HG02763 (cell line): Measurements from ENCODE around the gene PRRT1B.

Source experiments
- ATAC-seq: cut with Tn5 transposase; IDR thresholded peaks from one replicate; pipeline ENCODE4 v1.9.1; 2021; ENCODE audit warnings: mild to moderate bottlenecking, moderate library complexity; ENCODE audit not compliant: unreplicated experiment

PRRT1B gene

GRCh38 chr9:131594906-131595665 is 49.8 kb downstream of the PRRT1B start:
- no peak for ATAC-seq

GRCh38 chr9:131595696-131596429 is 50.5 kb downstream of the PRRT1B start:
- no peak for ATAC-seq

- no peak for ATAC-seq
Measured at GRCh38 chr9:131596430-131596743, 51.1 kb downstream of the PRRT1B start.

DNA sequence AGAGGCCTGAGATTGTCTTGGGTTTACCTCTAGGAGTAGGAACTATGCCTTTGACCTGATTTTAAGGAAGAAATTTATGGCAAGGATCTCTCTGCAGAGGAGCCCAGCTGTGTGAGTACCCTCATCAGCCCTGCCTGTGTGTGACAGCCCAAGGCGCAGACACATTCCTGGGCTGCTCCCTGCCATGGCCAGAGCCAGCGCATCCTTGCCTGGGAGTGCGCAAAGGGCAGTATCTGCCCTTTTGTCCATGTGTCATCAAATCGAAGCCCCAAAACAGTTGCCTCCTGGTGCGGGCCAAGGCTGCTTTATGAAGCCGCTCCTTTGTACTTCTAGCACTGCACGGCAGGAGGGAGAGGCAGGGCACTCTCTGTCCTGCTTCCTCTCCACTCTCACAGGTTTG is 51.9 kb downstream of the PRRT1B start:
- ATAC-seq, result no peak

- ATAC-seq, result no peak
Measured at GRCh38 chr9:131598121-131598520, 52.8 kb downstream of the PRRT1B start.

GRCh38 chr9:131601683-131602181 is 56.4 kb downstream of the PRRT1B start:
- ATAC-seq, result no peak

GRCh38 chr9:131603199-131603598 is 57.9 kb downstream of the PRRT1B start:
- no peak for ATAC-seq

- no peak for ATAC-seq
Measured at GRCh38 chr9:131603711-131604439, 58.6 kb downstream of the PRRT1B start.

DNA sequence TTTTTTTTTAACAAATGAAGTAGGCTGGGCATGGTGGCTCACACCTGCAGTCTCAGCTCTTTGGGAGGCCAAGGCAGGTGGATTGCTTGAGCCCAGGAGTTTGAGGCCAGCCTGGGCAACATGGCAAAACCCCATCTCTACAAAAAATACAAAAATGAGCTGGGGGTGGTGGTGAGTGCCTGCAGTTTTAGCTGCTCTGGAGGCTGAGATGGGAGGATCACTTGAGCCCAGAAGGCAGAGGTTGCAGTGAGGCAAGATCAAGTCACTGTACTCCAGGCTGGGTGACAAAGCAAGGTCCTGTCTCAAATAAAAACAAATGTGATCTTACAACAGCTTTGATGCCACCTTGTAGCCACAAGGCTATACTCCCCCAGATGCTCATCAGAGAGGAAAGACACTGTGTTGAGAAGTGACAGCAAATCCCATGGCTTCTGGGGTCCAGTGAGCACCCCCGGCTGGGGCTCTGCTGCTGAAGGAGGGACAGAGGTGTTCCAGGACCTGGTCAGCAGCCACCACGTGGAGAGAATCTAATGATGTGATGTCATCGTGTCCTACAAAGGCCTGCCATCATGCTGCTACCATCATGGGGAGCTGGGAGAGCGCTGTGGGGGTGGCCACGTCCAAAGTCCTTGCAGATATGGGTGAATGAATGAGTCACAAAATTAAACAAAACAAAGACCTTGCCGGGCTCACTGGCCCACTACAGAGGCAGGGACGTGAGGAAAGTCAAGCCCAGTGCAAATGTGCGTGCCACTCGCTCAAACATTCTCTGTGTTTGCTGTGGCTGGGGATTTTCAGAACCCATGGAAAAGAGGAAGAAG is 60.7 kb downstream of the PRRT1B start:
- no peak for ATAC-seq

GRCh38 chr9:131606896-131607567 is 61.7 kb downstream of the PRRT1B start:
- no peak for ATAC-seq

GRCh38 chr9:131607591-131607990 is 62.3 kb downstream of the PRRT1B start:
- ATAC-seq, result no peak

DNA sequence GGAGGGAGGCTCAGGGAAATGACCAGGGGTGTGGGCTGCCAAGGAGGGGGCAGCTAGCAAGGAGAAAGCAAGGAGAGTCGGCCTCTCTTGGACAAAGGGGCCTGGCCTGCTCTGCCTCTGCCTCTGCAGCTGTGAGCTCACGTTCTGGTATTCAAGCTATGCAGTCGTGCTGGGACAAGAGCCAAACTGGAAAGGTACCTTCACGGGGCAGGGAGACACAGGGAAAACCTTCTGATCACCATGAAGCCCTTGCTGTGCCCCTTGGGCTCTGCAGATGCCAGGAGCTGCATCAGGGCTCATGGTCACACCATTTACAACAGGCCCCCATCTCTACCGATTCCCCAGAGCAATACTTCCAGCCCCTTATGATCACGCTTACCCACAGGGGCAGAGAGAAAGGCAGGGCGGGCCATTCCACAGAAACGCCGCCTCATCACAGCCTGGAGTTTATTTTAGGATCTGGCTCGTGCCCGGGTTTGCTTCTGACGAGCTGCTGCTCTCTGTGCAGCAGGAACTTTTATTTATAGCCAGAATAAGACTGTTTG is 63.2 kb downstream of the PRRT1B start:
- no peak for ATAC-seq
